NOMO-1 (cell line): Measurements from ENCODE around the gene ROR2.
"Not testable (repeated sequence)": the region's sequence is repeated elsewhere in the genome, so short reads cannot be mapped to it uniquely, and the experiment has no call there.

Experiments used
- DNase-seq, 2 experiments: peaks; one replicate each; lab custom pipeline; 2025; ENCODE audit not compliant: unreplicated experiment in 2 of 2; lab: John Stamatoyannopoulos, UW

The ROR2 gene

GRCh38 chr9:91655215-91655614, 294.8 kb downstream of the ROR2 start:
- no peak for DNase-seq

DNA sequence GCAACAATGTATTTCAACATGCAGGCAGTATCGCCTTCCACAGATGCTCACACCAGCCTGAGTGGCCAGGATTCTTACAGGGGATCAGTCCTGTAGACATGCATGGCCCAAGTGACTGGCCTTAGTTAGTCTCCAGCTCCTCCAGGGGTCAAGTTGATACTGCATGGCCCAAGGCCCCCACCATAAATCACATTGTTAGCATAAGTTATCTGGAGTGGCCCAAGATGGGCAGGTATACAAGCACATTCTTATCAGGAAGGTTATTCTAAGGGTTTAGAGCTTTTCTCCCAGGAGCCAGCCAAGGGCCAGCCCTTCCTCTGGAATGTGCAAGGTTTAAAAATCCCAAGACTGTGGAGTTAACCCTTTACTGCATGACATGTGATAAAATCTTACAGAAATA, 295.5 kb downstream of the ROR2 start:
- no peak for DNase-seq

GRCh38 chr9:91647371-91647770, 302.7 kb downstream of the ROR2 start:
- no peak for DNase-seq

GRCh38 chr9:91646702-91647101, 303.3 kb downstream of the ROR2 start:
- no peak for DNase-seq

DNA sequence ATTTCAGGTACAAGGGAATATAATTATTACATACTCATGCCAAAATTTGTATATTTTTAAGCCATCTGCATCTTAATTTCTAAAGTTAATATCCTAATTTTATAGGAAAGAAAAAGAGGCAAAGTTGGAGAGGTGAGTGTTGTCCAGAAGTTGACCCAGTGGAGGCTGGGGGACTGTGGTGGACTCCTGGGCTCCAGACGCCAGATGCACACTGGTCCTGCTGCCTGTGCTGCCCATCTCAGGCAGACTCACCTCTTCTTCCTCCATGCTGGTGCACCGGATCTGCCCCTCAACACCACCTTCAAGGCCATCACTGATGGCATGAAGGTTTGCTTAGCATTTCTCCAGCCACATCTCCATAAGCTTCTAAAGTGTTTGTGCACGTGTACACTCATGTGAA, 305.6 kb downstream of the ROR2 start:
- no peak for DNase-seq

DNA sequence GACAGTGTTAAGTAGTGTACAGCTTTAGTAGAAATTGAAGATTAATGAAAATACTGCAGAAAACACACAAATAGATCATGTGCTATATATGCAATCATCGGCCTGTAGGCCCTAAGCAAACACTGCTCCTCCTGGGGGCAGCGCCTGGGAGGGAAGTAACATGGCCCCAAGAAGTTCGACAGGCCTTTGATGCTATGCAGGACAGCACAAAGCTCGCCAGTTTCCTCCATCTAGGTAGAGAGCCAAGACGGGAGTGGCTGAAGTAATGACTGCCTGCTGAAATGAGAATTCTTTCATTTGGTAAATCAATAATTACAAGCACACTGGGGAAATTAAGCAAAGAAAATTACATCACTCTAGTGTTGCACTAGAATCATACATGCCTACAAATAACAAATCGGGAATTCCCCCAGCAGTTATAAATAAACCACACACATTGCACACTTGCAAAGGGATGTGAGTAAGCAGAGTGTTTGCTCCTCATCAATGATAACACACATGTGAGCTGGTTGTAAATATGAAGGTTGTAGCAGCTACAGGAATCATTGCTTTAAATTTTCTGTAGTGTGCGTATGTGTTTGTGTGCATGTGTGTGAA, 306.4 kb downstream of the ROR2 start:
- no peak for DNase-seq

GRCh38 chr9:91642771-91643170, 307.3 kb downstream of the ROR2 start:
- no peak for DNase-seq

GRCh38 chr9:91640428-91640827, 309.6 kb downstream of the ROR2 start:
- DNase-seq, result no peak

- DNase-seq, result no peak
Measured at GRCh38 chr9:91639054-91639453, 311.0 kb downstream of the ROR2 start.

DNA sequence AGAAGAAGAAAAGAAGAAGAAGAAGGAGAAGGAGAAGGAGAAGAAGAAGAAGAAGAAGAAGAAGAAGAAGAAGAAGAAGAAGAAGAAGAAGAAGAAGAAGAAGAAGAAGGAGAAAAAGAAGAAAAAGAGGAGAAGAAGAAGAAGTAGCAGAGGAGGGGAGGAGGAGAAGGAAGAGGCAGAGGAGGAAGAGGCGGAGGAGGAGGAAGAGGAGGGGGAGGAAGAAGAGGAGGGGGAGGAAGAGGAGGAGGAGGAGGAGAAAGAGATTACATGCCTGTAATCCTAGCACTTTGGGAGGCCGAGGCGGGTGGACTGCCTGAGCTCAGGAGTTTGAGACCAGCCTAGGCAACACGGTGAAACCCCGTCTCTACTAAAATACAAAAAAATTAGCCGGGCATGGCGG, 315.2 kb downstream of the ROR2 start:
- DNase-seq, result not testable (repeated sequence)

GRCh38 chr9:91629718-91630117, 320.3 kb downstream of the ROR2 start:
- no peak for DNase-seq

- no peak for DNase-seq
Measured at GRCh38 chr9:91628892-91629291, 321.1 kb downstream of the ROR2 start.

DNA sequence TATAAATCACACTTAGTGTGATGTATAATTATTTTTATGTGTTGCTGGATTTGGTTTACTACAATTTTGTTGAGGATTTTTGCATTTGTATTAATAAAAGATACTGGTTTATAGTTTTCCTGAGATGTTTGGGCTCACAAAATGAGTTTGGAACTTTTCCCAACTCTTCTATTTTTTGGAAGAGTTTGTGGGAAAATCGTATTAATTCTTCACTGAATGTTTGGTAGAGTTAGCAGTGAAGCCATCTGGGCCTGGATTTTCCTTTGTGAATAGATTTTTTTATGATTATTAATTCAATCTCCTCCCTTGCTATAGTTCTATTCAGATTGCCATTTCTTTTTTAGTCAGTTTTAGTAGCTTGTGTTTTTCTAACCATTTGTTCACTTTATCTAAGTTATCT, 324.7 kb downstream of the ROR2 start:
- DNase-seq, result no peak

DNA sequence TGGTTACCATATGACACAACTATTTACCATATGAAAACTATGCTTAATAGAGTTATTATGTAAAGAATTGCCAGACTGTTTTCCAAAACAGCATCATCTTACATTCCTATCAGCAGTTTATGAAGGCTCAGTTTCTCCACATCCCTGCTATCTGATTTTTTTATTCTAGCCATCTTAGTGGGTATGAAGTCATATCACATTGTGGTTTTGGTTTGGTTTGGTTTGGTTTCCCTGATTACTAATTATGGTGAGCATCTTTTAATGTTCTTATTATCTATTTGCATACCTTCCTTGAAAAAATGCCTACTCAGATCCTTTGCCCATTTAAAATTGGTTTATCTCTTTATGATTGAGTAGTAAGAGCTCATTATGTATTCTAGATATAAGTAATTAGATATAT, 327.0 kb downstream of the ROR2 start:
- DNase-seq, result no peak

DNA sequence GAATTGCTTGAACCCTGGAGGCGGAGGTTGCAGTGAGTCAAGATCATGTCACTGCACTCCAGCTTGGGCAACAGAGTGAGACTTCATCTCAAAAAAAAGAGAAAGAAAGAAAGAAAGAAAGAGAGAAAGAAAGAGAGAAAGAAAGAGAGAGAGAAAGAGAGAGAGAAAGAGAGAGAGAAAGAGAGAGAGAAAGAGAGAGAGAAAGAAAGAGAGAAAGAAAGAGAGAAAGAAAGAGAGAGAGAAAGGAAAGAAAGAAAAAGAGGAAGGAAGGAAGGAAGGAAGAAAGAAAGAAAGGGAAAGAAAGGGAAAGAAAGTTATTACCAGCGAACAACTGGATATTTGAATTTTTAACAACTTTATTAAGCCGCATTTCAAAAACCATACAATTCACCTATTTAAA, 327.9 kb downstream of the ROR2 start:
- not testable (repeated sequence) for DNase-seq

DNA sequence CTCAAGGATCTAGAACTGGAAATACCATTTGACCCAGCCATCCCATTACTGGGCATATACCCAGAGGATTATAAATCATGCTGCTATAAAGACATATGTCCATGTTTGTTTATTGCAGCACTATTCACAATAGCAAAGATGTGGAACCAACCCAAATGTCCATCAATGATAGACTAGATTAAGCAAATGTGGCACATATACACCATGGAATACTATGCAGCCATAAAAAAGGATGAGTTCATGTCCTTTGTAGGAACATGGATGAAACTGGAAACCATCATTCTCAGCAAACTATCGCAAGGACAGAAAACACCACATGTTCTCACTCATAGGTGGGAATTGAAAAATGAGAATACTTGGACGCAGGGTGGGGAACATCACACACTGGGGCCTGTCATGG, 336.0 kb downstream of the ROR2 start:
- DNase-seq, result not testable (repeated sequence)

GRCh38 chr9:91611582-91611981, 338.4 kb downstream of the ROR2 start:
- no peak for DNase-seq

DNA sequence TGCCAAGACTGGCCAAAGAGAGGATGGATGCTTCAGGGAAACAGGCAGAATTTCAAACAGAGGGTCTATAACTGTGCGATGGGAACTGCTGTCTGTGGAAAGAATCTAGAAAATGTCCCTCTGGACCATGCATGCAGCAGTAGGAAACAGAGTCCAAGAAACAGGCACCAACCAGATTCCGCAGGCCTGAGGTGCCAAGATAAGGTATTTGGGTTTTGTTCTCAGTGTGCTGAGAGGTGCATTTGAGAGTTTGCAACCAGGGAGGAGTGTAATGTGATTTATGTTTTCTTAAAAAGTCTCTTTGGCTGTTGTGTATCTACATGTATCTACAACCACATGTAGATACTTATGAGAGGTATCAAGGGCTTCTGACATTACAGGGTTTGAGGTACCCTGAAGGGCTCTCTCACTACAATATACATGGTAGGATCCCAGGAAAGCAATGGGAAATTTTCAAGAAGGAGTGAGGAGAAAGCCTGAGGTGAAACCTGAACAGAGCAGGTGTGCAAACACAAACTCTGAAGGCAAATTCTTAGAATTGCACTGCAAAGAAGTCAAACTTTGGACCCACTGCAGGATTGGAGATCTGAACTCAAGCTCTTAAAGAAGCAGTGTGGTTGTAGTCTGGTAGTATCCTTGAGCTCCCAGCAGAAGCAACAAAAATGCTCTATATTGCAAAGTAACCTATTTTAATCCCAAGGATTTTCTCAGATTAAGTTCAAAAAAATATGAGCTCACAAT, 343.6 kb downstream of the ROR2 start:
- DNase-seq, result no peak

DNA sequence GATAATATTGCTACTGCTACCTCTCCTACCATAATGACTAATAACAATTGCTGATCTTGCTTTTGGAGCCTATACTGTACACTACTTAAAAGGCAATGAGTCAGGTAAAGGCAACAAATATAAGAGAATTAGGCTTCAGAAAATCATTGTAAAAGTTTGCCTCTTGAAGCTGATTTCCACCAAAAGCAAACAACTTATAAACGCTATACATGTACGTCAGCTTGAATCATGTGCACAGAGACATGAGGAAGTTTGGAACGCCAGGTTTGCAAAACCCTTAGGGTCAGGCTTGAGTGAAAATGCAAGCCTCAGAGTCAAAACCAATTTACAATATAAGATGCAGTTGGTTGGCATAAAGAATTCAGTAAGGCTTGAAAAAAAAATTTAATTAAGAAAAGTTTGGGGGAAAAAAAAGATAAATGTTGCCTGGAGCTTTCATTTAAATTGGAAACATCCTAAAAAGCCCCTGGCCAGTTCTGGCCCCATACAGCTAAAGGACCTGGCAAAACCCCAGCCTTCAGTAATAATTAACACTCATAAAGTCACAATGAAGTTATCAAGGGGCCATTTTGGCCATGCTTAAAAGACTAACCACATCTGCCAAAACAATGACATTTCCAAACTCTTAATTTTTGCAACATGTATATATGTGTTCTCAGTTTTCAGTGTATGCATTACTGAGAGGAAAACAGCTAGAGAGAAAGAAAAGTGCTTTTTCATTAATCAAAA, 345.4 kb downstream of the ROR2 start:
- no peak for DNase-seq

- DNase-seq, result no peak
Measured at GRCh38 chr9:91603932-91604331, 346.1 kb downstream of the ROR2 start.

DNA sequence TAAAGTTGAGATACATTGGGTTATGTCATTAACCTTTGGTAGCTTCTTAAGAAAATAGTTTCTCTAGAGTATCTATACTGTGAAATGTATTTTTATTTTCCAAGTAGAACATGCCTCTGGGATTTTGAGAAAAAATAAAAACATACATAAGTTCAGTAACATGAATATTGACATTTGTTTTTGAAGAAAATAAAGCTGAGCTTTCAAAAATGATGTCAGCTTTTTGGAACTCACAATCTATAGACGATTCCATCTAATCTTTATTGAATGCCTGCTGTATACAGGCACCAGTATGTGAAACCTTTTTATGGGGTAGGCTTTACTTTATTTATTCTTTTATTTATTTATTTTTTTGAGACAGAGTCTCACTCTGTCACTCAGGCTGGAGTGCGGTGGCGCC, 350.5 kb downstream of the ROR2 start:
- no peak for DNase-seq

GRCh38 chr9:91591627-91592026, 358.4 kb downstream of the ROR2 start:
- no peak for DNase-seq
